Activated CD8-positive, alpha-beta T cell treated with anti-CD3 and anti-CD28 coated beads for 36 hours (primary cell): ENCODE results near the gene ZNRF2. TPM values are rescaled to one million over a fixed set of nuclear protein-coding genes. Genes with fewer than 3 reads are reported as not detected.

ENCODE experiments used
- ATAC-seq: fragments of 200-7000 bp; cut with Tn5 transposase; one replicate; pipeline ENCODE4 v1.10.0; 2021; ENCODE audit warnings: mild to moderate bottlenecking, moderate library complexity
- CTCF ChIA-PET: fragments of 350-600 bp; sonication (Branson Sonifier 250); formaldehyde crosslinking; loops from one replicate; lab custom pipeline; 2021; ENCODE audit warnings: antibody characterized with exemption; lab: Charles Lee
- POLR2A ChIA-PET: fragments of 350-600 bp; sonication (Branson Sonifier 250); formaldehyde crosslinking; loops from one replicate; lab custom pipeline; 2021; ENCODE audit warnings: antibody characterized with exemption; lab: Charles Lee
- DNase-seq: peaks from one replicate; pipeline ENCODE4 v3.0.0-alpha.2; 2020
- H3K27ac Mint-ChIP-seq: one replicate; pipeline ENCODE4 v1.8.0; 2021; ENCODE audit warnings: mild to moderate bottlenecking, mixed read lengths
- H3K27me3 Mint-ChIP-seq: one replicate; pipeline ENCODE4 v1.8.0; 2021; ENCODE audit warnings: mixed read lengths
- H3K36me3 Mint-ChIP-seq: one replicate; pipeline ENCODE4 v1.8.0; 2021; ENCODE audit warnings: low read depth, mixed read lengths
- H3K4me1 Mint-ChIP-seq: one replicate; pipeline ENCODE4 v1.8.0; 2021; ENCODE audit warnings: low read depth, mixed read lengths
- H3K4me3 Mint-ChIP-seq: one replicate; pipeline ENCODE4 v1.8.0; 2021; ENCODE audit warnings: mild to moderate bottlenecking, moderate library complexity, mixed read lengths
- H3K9me3 Mint-ChIP-seq: one replicate; pipeline ENCODE4 v1.8.0; 2021; ENCODE audit warnings: mixed read lengths
- intact Hi-C: fragments of 100-400 bp; cut with micrococcal nuclease; formaldehyde crosslinking; loops from one replicate; pipeline ENCODE4 v1.10.0; 2022
- total RNA-seq, 2 experiments: library from RNA; stranded (reverse); gene quantifications; one replicate each; pipeline ENCODE4 v1.2.3, GENCODE V29; 2021
- TF ChIP-seq, protein P1 (sequence below): fragments of 200-600 bp; IDR thresholded peaks from one replicate; pipeline ENCODE4 v1.8.0; 2022; ENCODE audit warnings: antibody characterized with exemption, mild to moderate bottlenecking

Gene ZNRF2
- total RNA-seq, 2 experiments from 2014 or later: 8.9 to 9.7 TPM

- H3K4me1 Mint-ChIP-seq: no peaks in the 10 kb centered on the region
- CTCF ChIA-PET: interaction anchor here (0.7 to 1.4 kb wide), 3 partner anchors 11 to 145 kb away, joined by 3 to 5 read pairs (median 3); no protein-coding TSS in a partner anchor
- POLR2A ChIA-PET: interaction anchor here (0.9 to 1.0 kb wide), 2 partner anchors 12 to 82 kb away, joined by 3 to 4 read pairs; partner anchors contain the start of gene NOD1
- H3K4me3 Mint-ChIP-seq: no peak overlapping the region
- DNase-seq: no peak
- intact Hi-C loops: no loop called here
- H3K36me3 Mint-ChIP-seq: no peaks in the 10 kb centered on the region
- TF ChIP-seq, protein P1, sequence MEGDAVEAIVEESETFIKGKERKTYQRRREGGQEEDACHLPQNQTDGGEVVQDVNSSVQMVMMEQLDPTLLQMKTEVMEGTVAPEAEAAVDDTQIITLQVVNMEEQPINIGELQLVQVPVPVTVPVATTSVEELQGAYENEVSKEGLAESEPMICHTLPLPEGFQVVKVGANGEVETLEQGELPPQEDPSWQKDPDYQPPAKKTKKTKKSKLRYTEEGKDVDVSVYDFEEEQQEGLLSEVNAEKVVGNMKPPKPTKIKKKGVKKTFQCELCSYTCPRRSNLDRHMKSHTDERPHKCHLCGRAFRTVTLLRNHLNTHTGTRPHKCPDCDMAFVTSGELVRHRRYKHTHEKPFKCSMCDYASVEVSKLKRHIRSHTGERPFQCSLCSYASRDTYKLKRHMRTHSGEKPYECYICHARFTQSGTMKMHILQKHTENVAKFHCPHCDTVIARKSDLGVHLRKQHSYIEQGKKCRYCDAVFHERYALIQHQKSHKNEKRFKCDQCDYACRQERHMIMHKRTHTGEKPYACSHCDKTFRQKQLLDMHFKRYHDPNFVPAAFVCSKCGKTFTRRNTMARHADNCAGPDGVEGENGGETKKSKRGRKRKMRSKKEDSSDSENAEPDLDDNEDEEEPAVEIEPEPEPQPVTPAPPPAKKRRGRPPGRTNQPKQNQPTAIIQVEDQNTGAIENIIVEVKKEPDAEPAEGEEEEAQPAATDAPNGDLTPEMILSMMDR: no peak
- no peaks in the 10 kb centered on the region for H3K9me3 Mint-ChIP-seq
- ATAC-seq: no peak
- no peak overlapping the region for H3K27ac Mint-ChIP-seq
- H3K27me3 Mint-ChIP-seq: no peaks in the 10 kb centered on the region
These were observed 112.0 kb downstream of the ZNRF2 start for GRCh38 chr7:30396389-30396788.

DNA sequence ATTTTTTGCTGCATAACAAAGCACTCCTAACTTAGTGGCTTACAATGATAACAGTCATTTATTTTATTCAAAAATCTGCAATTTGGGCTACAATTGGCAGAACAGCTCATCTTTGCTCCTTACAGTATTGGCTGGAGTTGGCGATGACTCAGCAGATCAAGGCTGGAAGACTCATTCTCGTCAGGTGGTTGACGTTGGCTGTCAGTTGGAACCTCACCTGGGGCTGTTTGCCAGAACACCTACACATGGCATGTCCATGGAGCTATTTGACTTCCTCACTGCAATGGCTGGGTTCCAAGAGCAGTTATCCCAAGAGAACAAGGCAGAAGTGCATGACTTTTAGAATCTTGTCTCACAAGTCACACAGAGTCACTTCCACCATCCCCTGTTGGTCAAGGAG is 119.1 kb downstream of the ZNRF2 start:
- ChIA-PET CTCF (no interaction called here), POLR2A (no interaction called here)
- H3K27ac Mint-ChIP-seq: no peak overlapping the region
- intact Hi-C loops: no loop called here
- ATAC-seq (no peak), DNase-seq (no peak)
- H3K4me1 Mint-ChIP-seq: no peaks in the 10 kb centered on the region
- H3K36me3 Mint-ChIP-seq: no peaks in the 10 kb centered on the region
- H3K4me3 Mint-ChIP-seq: no peak overlapping the region
- no peaks in the 10 kb centered on the region for H3K27me3 Mint-ChIP-seq
- TF ChIP-seq, protein P1: no peak
- H3K9me3 Mint-ChIP-seq: no peaks in the 10 kb centered on the region

DNA sequence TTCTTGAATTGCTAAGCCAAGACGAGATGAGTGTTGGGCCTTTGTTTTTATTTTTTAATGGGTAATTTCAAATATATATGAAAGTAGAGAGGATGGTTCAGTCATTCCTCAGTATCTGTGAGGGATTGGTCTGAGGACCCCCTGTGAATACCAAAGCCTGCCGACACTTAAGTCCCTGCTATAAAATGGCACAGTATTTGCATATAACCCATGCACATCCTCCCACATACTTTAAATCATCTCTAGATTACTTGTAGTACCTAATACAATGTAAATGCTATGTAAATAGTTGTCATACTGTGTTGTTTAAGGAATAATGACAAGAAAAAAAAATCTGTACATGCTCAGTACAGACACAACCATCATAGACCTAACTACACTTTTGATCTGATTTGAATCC is 120.8 kb downstream of the ZNRF2 start:
- TF ChIP-seq, protein P1: no peak
- no peak overlapping the region for H3K27ac Mint-ChIP-seq
- ATAC-seq: no peak
- CTCF ChIA-PET: interaction anchor here (1.3 kb wide), 1 partner anchor 129 kb away, joined by 4 read pairs; no protein-coding TSS in a partner anchor
- DNase-seq: no peak
- H3K27me3 Mint-ChIP-seq: no peaks in the 10 kb centered on the region
- no peaks in the 10 kb centered on the region for H3K9me3 Mint-ChIP-seq
- no peak overlapping the region for H3K4me3 Mint-ChIP-seq
- intact Hi-C loops: no loop called here
- POLR2A ChIA-PET: no interaction called here
- no peaks in the 10 kb centered on the region for H3K4me1 Mint-ChIP-seq
- no peaks in the 10 kb centered on the region for H3K36me3 Mint-ChIP-seq

DNA sequence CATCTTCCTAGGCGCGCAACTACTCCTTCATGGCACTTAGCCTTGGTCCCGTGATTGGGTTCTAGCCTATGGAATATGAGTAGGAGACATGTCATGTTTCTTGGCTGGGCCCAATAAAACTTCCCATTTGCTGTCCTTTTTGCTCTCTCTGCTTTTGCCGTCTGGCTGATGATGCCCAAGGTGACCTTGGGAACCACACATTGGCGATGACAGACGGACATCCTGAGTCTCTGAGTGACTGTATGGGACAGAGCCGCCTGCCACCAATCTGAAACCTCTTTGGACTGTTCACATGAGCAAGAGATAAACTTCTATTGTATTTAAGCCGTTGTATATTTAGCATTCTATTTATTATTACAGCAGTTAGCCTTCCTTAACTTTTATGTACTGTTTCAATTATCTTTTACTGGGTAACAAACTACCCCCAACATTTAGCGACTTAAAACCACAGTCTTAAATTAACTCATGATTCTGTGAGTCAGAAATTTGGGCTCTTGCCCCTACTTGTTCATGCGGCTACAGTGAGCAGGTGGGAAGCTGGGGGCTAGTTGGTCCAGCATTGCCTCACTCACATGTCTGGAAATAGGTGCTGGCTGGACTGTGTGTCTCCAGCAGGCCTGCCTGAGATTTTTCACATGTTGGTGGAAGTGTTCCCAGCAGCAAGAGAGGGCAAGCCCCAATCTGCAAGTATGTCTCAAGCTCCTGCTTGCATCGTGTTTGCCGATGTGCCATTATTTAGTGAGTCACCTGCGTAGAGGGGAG is 122.4 kb downstream of the ZNRF2 start:
- CTCF ChIA-PET: interaction anchor here (1.2 kb wide), 1 partner anchor 11 kb away, joined by 5 read pairs; no protein-coding TSS in a partner anchor
- H3K4me1 Mint-ChIP-seq: no peaks in the 10 kb centered on the region
- TF ChIP-seq, protein P1: no peak
- no peak overlapping the region for H3K27ac Mint-ChIP-seq
- POLR2A ChIA-PET: interaction anchor here (1.6 kb wide), 1 partner anchor 11 kb away, joined by 4 read pairs; no protein-coding TSS in a partner anchor
- no peak for ATAC-seq
- H3K4me3 Mint-ChIP-seq: no peak overlapping the region
- intact Hi-C loops: no loop called here
- H3K27me3 Mint-ChIP-seq: no peaks in the 10 kb centered on the region
- DNase-seq: no peak
- H3K36me3 Mint-ChIP-seq: no peaks in the 10 kb centered on the region
- no peaks in the 10 kb centered on the region for H3K9me3 Mint-ChIP-seq

DNA sequence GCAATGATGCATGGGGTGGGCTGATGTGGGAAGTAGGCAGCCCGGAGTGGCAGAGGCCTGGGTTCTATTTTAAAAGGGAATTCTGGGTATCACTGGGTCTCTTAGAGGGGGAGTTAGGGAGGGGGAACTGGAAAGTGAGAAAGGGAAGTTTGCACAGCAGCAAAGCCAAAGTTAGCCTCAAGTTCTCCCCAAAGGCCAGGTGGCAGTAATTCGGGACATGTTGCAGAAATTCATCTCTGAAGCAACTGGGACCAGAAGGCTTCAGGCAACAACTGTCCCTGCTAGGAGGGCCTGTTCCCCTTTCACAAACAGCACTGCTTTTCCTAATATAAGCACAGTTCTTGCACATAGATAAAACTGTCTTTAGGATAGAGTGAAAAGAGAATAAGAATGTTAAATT is 126.8 kb downstream of the ZNRF2 start:
- no peak for ATAC-seq
- intact Hi-C loops: loop anchor here (5.0 kb wide), 1 partner anchor 134 kb away; no protein-coding TSS in a partner anchor
- CTCF ChIA-PET: interaction anchor here (1.8 kb wide), 1 partner anchor 137 kb away, joined by 4 read pairs; no protein-coding TSS in a partner anchor

More for the DNA sequence above, 126.8 kb downstream of the ZNRF2 start:
- peaks cover 5% of the 10 kb centered on the region for H3K9me3 Mint-ChIP-seq
- TF ChIP-seq, protein P1: no peak
- H3K27ac Mint-ChIP-seq: no peak overlapping the region
- no peak for DNase-seq
- H3K36me3 Mint-ChIP-seq: no peaks in the 10 kb centered on the region
- H3K4me1 Mint-ChIP-seq: no peaks in the 10 kb centered on the region
- POLR2A ChIA-PET: no interaction called here
- H3K4me3 Mint-ChIP-seq: no peak overlapping the region
- no peaks in the 10 kb centered on the region for H3K27me3 Mint-ChIP-seq
